K562 (cell line): ENCODE data around the gene CR2.

Experiments used
- BCL6 ChIP-seq: fragments of 250-450 bp; sonication (Bioruptor Pico); IDR thresholded peaks from 2 replicates; pipeline ENCODE4 v1.4.0; 2020
- CBX2 ChIP-seq: fragments of 200-600 bp; sonication (generic); IDR thresholded peaks from one replicate; pipeline ENCODE4 v1.6.1; 2012; ENCODE audit warnings: mild to moderate bottlenecking, low read length, inconsistent platforms; ENCODE audit not compliant: insufficient read depth, poor library complexity, severe bottlenecking
- EZH2 ChIP-seq: IDR thresholded peaks from 2 replicates; pipeline ENCODE4 v1.6.1; 2012; ENCODE audit warnings: low read depth, mild to moderate bottlenecking, inconsistent platforms, low read length, borderline replicate concordance
- PML ChIP-seq: IDR thresholded peaks from 2 replicates; pipeline ENCODE4 v1.6.1; 2012; ENCODE audit warnings: low read length, inconsistent platforms
- ZC3H4 ChIP-seq: sonication (generic); formaldehyde crosslinking; IDR thresholded peaks from 2 replicates; pipeline ENCODE4 v1.9.0; 2021; ENCODE audit warnings: missing genetic modification reagents, borderline replicate concordance
- ZNF668 ChIP-seq: fragments of 250-450 bp; sonication (Bioruptor Pico); IDR thresholded peaks from 2 replicates; pipeline ENCODE4 v1.8.0; 2022; ENCODE audit warnings: mild to moderate bottlenecking, inconsistent platforms
- TF ChIP-seq, protein P1 (sequence below), 2 experiments: fragments of 450-650 bp; formaldehyde crosslinking in 1 of 2; IDR thresholded peaks; 2 replicates each; pipeline versions ENCODE4 v1.4.0 to v1.6.1; 2014 to 2020; ENCODE audit warnings: mild to moderate bottlenecking in 2 of 2, borderline replicate concordance in 1 of 2, low read depth in 1 of 2
- TF ChIP-seq, protein P2 (sequence below): fragments of 250-450 bp; sonication (Bioruptor Pico); IDR thresholded peaks from 2 replicates; pipeline ENCODE4 v1.5.0; 2021
- TF ChIP-seq, protein P3 (sequence below): fragments of 450-650 bp; conservative IDR thresholded peaks from 2 replicates; pipeline ENCODE4 v1.6.1; 2016; ENCODE audit warnings: missing genetic modification characterization, low read depth, mild to moderate bottlenecking, missing compliant biosample characterization, moderate library complexity
- TF ChIP-seq, protein P4 (sequence below), 2 experiments: fragments of 450-650 bp in 1 of 2; sonication (generic) in 1 of 2; formaldehyde crosslinking in 1 of 2; IDR thresholded peaks in 1 of 2; conservative IDR thresholded peaks in 1 of 2; 2 replicates each; pipeline versions ENCODE4 v1.6.1 to v1.8.1; 2016 to 2023; ENCODE audit warnings: mild to moderate bottlenecking in 2 of 2, moderate library complexity in 2 of 2, inconsistent platforms in 1 of 2, missing genetic modification reagents in 1 of 2

DNA sequence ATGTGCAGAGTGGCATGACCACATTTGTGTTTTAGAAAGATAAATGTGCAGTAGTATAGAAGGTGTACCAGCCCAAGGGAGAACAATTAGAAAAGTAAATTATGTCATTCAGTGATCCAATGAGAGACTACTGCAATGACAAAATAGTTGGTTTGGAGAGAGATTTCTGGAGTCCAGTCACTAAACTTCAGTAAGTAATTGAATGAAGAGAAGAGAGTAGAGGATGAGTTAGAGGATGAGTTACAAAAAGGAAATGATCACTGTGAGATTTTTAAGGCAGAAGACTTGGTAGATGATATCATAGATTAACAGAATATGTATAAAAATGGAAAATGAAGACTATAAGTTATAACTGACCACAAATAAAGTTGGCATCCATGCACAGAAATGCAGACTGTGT lies 8.4 kb downstream of the CR2 start:
- TF ChIP-seq, protein P1, sequence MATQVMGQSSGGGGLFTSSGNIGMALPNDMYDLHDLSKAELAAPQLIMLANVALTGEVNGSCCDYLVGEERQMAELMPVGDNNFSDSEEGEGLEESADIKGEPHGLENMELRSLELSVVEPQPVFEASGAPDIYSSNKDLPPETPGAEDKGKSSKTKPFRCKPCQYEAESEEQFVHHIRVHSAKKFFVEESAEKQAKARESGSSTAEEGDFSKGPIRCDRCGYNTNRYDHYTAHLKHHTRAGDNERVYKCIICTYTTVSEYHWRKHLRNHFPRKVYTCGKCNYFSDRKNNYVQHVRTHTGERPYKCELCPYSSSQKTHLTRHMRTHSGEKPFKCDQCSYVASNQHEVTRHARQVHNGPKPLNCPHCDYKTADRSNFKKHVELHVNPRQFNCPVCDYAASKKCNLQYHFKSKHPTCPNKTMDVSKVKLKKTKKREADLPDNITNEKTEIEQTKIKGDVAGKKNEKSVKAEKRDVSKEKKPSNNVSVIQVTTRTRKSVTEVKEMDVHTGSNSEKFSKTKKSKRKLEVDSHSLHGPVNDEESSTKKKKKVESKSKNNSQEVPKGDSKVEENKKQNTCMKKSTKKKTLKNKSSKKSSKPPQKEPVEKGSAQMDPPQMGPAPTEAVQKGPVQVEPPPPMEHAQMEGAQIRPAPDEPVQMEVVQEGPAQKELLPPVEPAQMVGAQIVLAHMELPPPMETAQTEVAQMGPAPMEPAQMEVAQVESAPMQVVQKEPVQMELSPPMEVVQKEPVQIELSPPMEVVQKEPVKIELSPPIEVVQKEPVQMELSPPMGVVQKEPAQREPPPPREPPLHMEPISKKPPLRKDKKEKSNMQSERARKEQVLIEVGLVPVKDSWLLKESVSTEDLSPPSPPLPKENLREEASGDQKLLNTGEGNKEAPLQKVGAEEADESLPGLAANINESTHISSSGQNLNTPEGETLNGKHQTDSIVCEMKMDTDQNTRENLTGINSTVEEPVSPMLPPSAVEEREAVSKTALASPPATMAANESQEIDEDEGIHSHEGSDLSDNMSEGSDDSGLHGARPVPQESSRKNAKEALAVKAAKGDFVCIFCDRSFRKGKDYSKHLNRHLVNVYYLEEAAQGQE (IDR thresholded peaks at IDR 0.05; ENCODE audit: borderline replicate concordance), result no peak
- TF ChIP-seq, protein P1 (CRISPR knock-in tag; IDR thresholded peaks at IDR 0.05; ENCODE audit: low read depth), result no peak
- no peak for TF ChIP-seq ZNF668 (CRISPR knock-in tag)
- no peak for TF ChIP-seq CBX2
- TF ChIP-seq, protein P2, sequence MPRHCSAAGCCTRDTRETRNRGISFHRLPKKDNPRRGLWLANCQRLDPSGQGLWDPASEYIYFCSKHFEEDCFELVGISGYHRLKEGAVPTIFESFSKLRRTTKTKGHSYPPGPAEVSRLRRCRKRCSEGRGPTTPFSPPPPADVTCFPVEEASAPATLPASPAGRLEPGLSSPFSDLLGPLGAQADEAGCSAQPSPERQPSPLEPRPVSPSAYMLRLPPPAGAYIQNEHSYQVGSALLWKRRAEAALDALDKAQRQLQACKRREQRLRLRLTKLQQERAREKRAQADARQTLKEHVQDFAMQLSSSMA, result no peak
- no peak for TF ChIP-seq PML
- TF ChIP-seq BCL6 (CRISPR knock-in tag), result no peak
- TF ChIP-seq, protein P3, sequence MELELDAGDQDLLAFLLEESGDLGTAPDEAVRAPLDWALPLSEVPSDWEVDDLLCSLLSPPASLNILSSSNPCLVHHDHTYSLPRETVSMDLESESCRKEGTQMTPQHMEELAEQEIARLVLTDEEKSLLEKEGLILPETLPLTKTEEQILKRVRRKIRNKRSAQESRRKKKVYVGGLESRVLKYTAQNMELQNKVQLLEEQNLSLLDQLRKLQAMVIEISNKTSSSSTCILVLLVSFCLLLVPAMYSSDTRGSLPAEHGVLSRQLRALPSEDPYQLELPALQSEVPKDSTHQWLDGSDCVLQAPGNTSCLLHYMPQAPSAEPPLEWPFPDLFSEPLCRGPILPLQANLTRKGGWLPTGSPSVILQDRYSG (tag), result no peak
- no peak for TF ChIP-seq EZH2
- TF ChIP-seq ZC3H4, result no peak
- TF ChIP-seq, protein P4, sequence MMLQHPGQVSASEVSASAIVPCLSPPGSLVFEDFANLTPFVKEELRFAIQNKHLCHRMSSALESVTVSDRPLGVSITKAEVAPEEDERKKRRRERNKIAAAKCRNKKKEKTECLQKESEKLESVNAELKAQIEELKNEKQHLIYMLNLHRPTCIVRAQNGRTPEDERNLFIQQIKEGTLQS (IDR thresholded peaks at IDR 0.05), result no peak
- TF ChIP-seq, protein P4 (CRISPR knock-in tag; conservative IDR thresholded peaks at IDR 0.05), result no peak
